Measurements from ENCODE around the gene CNTNAP2. TPM values are rescaled to one million over a fixed set of nuclear protein-coding genes. Genes with fewer than 3 reads are reported as not detected.

Gene CNTNAP2
- total and polyA plus RNA-seq, 2 donors (not counting 1 experiment from before 2014, with no cell fraction given) = not detected

GRCh38 chr7:148118371-148118770 lies 2001.8 kb downstream of the CNTNAP2 start:
- H3K4me1 ChIP-seq (ENCODE audit: control insufficient read depth, extremely low read depth, insufficient read depth, low read length) = no peaks in the 10 kb centered on the region
- no peak overlapping the region for H3K4me2 ChIP-seq (ENCODE audit: extremely low read depth, insufficient read depth, low read length)
- H3K4me3 ChIP-seq (replicated peaks in 1 of 4; ENCODE audit: control extremely low read depth in 1 of 4, insufficient read depth in 1 of 4, low read depth in 3 of 4, low read length in 4 of 4) = no peak overlapping the region
- H3K9ac ChIP-seq (ENCODE audit: insufficient read depth, low read length) = no peak overlapping the region
- no peak overlapping the region for H3K27ac ChIP-seq (ENCODE audit: insufficient read depth, low read length)
- no peak for DNase-seq (ENCODE audit: low read depth in 2 of 2)
- H3K27me3 ChIP-seq (ENCODE audit: control insufficient read depth, insufficient read depth, low read length) = no peaks in the 10 kb centered on the region
- H3K79me2 ChIP-seq (ENCODE audit: control insufficient read depth, insufficient read depth, low read length) = no peaks in the 10 kb centered on the region
- H4K20me1 ChIP-seq (ENCODE audit: control insufficient read depth, extremely low read depth, insufficient read depth, low read length) = no peaks in the 10 kb centered on the region
- no peak overlapping the region for H2AFZ ChIP-seq (ENCODE audit: low read length)
- TF ChIP-seq EZH2 (IDR thresholded peaks at IDR 0.05; ENCODE audit: low read length, missing control alignments) = no peak
- no peak for TF ChIP-seq CTCF (conservative IDR thresholded peaks at IDR 0.05 in 1 of 2, IDR thresholded peaks at IDR 0.05 in 1 of 2; ENCODE audit: low read depth in 1 of 2, low read length in 2 of 2)
- H3K9me3 ChIP-seq (ENCODE audit: control insufficient read depth, insufficient read depth, low read depth, low read length) = no peaks in the 10 kb centered on the region
- no peaks in the 10 kb centered on the region for H3K36me3 ChIP-seq (ENCODE audit: control insufficient read depth, insufficient read depth, low read length)

GRCh38 chr7:148121401-148121800 lies 2004.8 kb downstream of the CNTNAP2 start:
- TF ChIP-seq EZH2 (IDR thresholded peaks at IDR 0.05; ENCODE audit: low read length, missing control alignments) = no peak
- no peak for TF ChIP-seq CTCF (conservative IDR thresholded peaks at IDR 0.05 in 1 of 2, IDR thresholded peaks at IDR 0.05 in 1 of 2; ENCODE audit: low read depth in 1 of 2, low read length in 2 of 2)
- H3K9me3 ChIP-seq (ENCODE audit: control insufficient read depth, insufficient read depth, low read depth, low read length) = no peaks in the 10 kb centered on the region
- no peak overlapping the region for H3K9ac ChIP-seq (ENCODE audit: insufficient read depth, low read length)

GRCh38 chr7:148121847-148122246 lies 2005.2 kb downstream of the CNTNAP2 start:
- Histone ChIP-seq H2AFZ (ENCODE audit: low read length) (no peak overlapping the region), H3K79me2 (ENCODE audit: control insufficient read depth, insufficient read depth, low read length) (no peaks in the 10 kb centered on the region), H3K9ac (ENCODE audit: insufficient read depth, low read length) (no peak overlapping the region), H3K4me1 (ENCODE audit: control insufficient read depth, extremely low read depth, insufficient read depth, low read length) (no peaks in the 10 kb centered on the region), H4K20me1 (ENCODE audit: control insufficient read depth, extremely low read depth, insufficient read depth, low read length) (no peaks in the 10 kb centered on the region), H3K36me3 (ENCODE audit: control insufficient read depth, insufficient read depth, low read length) (no peaks in the 10 kb centered on the region), H3K9me3 (ENCODE audit: control insufficient read depth, insufficient read depth, low read depth, low read length) (no peaks in the 10 kb centered on the region), H3K4me2 (ENCODE audit: extremely low read depth, insufficient read depth, low read length) (no peak overlapping the region), H3K4me3 (replicated peaks in 1 of 4; ENCODE audit: control extremely low read depth in 1 of 4, insufficient read depth in 1 of 4, low read depth in 3 of 4, low read length in 4 of 4) (no peak overlapping the region), H3K27me3 (ENCODE audit: control insufficient read depth, insufficient read depth, low read length) (no peaks in the 10 kb centered on the region), H3K27ac (ENCODE audit: insufficient read depth, low read length) (no peak overlapping the region)
- TF ChIP-seq EZH2 (IDR thresholded peaks at IDR 0.05; ENCODE audit: low read length, missing control alignments) = no peak
- no peak for TF ChIP-seq CTCF (conservative IDR thresholded peaks at IDR 0.05 in 1 of 2, IDR thresholded peaks at IDR 0.05 in 1 of 2; ENCODE audit: low read depth in 1 of 2, low read length in 2 of 2)
- no peak for DNase-seq (ENCODE audit: low read depth in 2 of 2)

More at GRCh38 chr7:148121401-148121800, 2004.8 kb downstream of the CNTNAP2 start:
- Histone ChIP-seq H3K79me2 (ENCODE audit: control insufficient read depth, insufficient read depth, low read length) (no peaks in the 10 kb centered on the region), H3K4me3 (replicated peaks in 1 of 4; ENCODE audit: control extremely low read depth in 1 of 4, insufficient read depth in 1 of 4, low read depth in 3 of 4, low read length in 4 of 4) (no peak overlapping the region), H3K36me3 (ENCODE audit: control insufficient read depth, insufficient read depth, low read length) (no peaks in the 10 kb centered on the region), H4K20me1 (ENCODE audit: control insufficient read depth, extremely low read depth, insufficient read depth, low read length) (no peaks in the 10 kb centered on the region), H3K4me1 (ENCODE audit: control insufficient read depth, extremely low read depth, insufficient read depth, low read length) (no peaks in the 10 kb centered on the region), H2AFZ (ENCODE audit: low read length) (no peak overlapping the region), H3K27me3 (ENCODE audit: control insufficient read depth, insufficient read depth, low read length) (no peaks in the 10 kb centered on the region), H3K4me2 (ENCODE audit: extremely low read depth, insufficient read depth, low read length) (no peak overlapping the region), H3K27ac (ENCODE audit: insufficient read depth, low read length) (no peak overlapping the region)
- DNase-seq (ENCODE audit: low read depth in 2 of 2) = no peak

Data from fibroblast of lung (primary cell).